Stimulated activated CD4-positive, alpha-beta T cell treated with anti-CD3 and anti-CD28 coated beads, Interleukin-15, amount 100 ng/mL, for 24 hours (primary cell): Measurements from ENCODE around the gene CFAP54.
"Not testable (repeated sequence)": the region's sequence is repeated elsewhere in the genome, so short reads cannot be mapped to it uniquely, and the experiment has no call there.

Experiments
- DNase-seq: peaks from one replicate; pipeline ENCODE4 v3.0.0-alpha.2; 2020

CFAP54 gene

DNA sequence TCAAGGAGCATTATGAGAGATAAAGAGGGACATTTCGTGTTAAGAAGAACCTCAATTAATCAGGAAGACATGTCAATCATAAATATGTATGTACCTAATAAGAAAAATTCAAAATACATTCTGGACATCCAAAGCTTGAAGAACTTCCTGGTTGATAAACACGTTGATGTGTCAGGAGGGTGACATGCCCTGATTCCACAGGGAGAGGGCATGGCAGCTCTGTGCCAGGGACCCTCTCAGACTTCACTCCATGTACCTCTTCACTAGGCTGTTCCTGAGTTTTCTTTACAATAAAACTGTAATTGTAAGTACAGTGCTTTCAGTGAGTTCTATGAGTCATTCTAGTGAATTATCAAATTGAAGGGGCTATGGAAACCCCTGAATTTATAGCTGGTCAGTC is 163.5 kb downstream of the CFAP54 start:
- no peak for DNase-seq

DNA sequence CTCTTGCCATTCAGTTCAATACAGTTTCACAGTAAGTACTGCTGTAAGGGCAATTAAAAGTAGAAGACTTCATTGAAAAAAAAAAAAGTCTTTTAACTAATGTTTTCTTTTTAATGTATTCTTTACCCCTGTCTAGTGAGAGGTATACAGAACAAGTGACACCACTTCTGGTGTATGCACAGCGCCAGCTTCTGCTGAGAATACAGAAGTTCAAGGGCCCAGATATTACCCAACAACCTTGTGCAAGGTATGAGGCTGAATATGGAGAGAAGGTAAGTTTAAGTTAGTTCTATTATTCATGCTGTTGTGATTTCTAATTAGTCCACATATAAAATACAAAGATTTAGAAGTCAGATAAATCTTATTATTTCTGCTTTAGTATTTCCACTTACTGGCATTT is 168.7 kb downstream of the CFAP54 start:
- DNase-seq = no peak

DNA sequence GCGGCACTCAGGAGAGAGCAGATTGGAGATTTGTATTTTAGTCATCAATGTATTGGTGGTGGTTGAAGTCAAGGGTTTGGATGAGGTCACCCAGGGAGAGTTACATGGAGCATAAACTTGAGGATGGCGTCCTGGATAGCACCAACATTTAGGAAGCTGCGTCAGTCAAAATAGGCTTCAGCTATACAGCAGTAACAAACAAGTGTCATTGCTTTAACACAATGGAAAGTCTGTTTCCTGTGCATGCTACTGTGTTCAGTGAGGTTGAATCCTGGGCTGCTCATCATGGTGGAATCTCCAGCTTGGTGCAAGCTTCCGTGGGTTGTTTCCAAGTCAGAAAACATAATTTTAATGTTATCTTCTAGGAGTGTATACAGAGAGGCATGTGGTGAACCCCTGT is 180.4 kb downstream of the CFAP54 start:
- no peak for DNase-seq

DNA sequence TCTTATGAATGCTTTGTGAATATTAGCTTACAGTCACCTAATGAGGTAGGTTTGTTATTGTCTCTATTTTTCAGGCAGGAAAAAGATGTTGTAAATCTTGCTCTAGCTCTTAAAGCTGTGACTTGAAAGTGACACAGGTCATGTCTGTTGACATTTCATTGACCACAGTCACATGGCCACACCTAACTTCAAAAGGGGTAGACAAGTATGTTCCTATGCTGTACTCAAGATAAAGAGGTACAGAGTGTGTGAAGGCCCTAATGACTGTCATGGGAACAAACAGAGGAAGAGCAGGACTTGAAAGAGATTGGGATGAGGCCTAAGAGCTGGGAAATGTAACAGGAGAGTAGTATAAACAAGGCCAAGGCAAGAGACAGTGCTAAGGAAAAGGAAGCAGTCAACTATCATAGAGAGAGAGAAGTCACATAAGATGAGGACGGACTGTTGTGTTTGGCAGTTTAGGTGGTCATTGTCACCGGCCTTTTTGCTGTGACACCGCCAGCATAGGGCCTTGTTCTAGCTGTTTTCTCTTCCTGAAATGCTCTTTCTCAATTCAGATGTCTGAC is 181.0 kb downstream of the CFAP54 start:
- DNase-seq = no peak

DNA sequence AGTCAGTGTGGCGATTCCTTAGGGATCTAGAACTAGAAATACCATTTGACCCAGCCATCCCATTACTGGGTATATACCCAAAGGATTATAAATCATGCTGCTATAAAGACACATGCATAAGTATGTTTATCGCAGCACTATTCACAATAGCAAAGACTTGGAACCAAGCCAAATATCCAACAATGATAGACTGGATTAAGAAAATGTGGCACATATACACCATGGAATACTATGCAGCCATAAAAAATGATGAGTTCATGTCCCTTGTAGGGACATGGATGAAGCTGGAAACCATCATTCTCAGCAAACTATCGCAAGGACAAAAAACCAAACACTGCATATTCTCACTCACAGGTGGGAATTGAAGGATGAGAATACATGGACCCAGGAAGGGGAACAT is 186.1 kb downstream of the CFAP54 start:
- DNase-seq = not testable (repeated sequence)

DNA sequence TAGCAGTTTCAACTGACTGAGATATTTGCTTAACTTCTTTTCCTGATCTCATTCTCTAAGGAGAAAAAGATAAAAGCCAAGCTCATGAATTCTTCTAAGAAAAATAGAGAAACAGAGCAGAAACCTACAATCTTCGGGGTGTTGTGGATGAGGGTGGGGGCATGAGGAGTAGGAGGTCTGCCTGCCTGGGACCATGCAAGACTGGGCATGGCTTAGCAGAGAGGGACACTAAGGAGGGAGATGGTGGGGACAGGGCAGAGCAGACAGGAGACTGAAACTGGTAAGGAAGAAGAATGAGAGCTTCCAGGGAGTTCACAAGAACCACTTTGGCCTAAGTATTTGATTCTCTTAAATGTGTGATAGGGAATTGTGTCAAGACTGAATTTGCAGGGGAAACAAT is 188.0 kb downstream of the CFAP54 start:
- no peak for DNase-seq

DNA sequence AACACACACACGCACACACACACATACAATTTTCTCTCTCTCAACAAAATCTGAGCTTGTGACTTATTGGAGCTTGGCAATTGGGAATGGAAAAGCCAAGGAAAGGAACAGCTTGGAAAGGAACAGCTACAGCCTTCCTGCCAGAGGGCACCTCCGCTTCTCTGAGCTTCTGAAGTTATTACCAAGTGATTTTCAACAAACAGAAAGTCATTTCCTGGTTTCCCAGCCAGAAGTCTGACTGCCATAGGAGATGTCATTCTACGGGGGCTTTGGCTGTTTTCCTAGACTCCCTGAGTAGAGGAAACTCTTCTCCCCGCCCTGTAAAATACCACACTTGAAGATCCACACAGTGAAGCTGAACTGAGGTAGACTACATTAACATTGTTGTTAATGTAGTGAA is 198.3 kb downstream of the CFAP54 start:
- no peak for DNase-seq

DNA sequence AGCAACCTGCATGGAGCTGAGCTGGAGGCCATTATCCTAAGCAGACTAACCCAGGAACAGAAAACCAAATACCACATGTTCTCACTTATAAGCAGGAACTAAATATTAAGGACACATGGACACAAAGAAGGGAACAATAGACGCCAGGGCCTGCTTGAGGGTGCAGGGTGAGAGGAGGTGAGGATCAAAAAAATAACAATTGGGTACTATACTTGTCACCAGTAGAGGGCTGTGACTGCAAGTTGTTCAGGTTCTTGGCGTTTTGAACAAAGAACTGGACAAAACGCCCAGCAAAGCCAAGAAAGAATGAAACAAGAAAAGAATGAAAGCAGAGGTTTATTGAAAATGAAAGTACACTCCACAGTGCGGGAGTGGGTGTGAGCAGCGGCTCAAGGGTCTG is 209.1 kb downstream of the CFAP54 start:
- DNase-seq = no peak

DNA sequence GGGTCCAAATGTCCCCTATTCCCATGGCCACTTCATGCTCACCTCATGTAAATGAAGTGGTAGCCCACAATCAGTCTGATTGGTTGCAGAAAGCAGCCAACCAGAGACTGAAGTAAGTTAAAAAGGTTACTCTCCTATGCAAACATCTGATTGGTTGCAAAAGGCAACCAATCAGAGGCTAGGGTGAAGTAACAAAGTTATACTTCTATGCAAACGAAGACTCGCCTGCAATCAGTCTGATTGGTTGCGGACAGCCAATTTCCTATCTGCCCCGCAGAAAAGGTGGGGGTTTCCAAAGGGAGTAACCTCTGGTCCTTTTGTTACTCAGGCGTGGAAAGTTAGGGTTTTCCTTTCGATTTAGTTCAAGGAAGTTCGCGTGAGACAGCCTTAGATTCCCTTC is 209.6 kb downstream of the CFAP54 start:
- DNase-seq = no peak

DNA sequence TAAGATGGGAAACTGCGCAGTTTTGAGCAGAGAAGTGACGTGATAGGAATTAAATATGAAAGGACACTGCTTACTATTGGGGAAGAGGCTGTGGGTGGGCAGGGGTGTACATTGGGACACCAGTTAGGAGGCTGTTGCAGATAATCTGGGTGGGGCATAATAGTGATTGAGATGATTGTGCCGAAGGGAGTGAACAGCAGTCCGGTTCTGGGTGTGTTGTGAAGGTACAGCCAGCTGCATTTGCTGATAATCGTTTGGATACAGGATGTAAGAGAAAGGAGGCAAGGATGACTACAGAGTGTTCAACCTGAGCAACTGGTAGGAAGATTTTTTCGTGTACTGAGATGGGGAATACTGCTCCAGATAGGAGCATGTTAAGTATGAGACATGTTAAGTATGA is 212.5 kb downstream of the CFAP54 start:
- no peak for DNase-seq

DNA sequence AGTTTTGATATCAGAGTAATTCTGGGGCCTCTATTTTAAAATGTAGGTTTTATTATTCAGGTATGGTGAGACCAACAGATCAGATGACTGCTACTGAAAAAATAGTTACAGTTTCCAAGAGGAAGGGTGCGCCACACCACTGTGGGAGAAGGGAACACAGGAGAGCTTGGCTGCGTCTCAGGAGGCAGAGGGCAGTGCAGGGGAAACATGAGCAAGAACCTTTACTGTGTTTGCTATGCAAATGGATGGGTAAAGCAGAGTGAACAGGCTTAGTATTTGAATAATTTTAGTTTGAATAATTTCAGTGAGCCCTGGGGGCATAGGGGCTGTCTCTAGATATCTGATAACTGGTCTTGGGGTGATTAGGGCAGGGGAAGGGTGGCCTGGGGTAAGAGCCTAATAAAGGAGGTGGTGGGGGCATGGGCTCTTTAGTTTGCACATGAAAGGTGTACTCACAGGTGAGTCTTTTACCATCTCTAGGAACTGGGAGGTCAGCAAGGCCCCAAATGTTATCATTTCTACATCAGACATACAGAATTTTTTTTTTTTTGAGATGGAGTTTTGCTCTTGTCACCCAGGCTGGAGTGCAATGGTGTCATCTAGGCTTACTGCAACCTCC is 220.9 kb downstream of the CFAP54 start:
- DNase-seq = no peak

DNA sequence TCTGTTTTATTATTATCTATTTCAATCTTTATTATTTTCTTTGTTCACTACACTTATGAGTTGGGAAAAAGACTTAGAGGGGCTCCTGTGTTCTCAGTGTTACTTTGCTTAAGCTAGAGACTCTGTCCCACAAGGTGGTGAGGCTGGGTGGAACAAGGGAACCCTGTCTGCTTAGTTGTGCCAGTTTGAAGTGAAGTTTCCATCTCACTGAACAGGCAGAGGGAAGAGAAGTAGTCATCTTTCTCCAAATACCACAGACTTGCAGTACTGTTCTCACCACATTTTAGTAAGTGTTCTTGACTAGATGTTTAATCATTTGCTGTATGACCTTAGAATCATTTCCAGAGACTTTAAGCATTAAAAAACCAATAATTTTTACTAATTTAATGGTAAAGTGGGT is 222.0 kb downstream of the CFAP54 start:
- DNase-seq = no peak

DNA sequence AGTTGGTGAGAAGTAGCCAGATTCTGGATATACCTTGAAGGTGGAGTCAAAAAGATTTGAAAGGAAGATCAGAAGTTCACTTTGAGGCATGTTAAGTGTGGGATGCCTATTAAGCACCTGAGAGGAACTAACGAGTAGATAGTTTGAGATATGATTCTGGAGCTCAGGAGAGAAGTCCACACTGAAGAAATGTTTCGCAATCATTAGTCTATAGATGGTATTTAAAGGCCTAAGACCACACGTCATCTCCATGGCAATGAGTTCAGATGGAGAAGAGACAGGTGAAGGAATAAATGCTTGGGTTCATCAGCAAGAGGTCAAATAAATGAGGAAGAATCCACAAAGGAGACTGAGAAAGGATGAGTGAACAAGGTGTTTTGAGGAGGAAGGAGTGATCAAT is 224.8 kb downstream of the CFAP54 start:
- DNase-seq = no peak

DNA sequence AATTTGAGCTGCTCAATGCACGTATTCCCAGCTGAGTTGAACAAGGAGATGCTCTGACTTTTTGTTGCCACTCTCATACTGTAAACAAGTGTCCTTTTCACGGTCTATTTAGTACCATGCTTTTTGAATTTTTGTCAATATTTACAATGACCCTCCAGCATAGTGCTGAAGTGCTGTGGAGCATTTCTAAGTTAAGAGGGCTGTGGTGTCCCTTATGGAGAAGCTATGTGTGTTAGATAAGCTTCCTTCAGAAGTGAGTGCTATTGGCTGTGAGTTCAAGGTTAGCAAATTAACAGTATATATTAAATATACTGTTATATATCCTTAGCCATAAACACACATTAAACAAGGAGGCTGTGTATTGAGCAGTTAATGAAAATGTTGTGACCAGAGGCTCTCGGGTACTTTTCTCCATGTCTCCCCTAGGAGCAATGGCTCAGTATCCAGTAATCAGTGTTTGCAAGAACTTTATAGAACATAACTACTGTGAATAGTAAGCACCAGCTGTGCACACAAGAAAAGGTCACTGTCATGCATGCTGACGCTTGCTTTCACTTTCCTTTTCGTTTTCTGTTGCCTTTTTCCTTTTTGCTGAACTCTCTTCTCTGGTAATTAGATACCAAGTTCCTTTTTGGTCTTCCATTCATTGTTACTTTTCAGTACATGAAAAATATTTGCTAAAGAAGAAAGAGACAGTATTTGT is 230.4 kb downstream of the CFAP54 start:
- DNase-seq = peak; percentile 27

DNA sequence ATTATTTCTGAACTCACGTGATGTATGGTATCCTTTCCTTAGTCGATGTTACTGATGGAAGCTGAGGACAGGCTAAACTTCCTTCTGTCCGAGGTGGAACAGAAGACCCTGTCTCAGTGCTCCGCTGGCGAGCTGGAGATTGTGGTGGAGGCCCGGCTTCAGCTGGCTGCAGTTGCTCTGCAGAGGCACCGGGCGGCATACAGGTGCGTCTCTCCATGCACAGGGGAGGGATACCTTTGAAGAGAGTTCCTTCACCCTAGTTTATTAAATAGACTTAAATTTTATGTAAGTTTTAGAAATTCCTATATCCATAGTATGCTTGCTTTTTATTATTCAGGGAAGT is 231.0 kb downstream of the CFAP54 start:
- DNase-seq = peak; percentile 32

DNA sequence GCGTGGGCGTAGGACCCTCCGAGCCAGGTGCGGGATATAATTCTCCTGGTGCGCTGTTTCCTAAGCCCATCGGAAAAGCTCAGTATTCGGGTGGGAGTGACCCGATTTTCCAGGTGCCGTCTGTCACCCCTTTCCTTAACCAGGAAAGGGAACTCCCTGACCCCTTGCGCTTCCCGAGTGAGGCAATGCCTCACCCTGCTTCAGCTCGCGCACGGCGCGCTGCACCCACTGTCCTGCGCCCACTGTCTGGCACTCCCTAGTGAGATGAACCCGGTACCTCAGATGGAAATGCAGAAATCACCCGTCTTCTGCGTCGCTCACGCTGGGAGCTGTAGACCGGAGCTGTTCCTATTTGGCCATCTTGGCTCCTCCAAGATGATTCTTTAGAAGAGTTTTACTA is 240.1 kb downstream of the CFAP54 start:
- DNase-seq = not testable (repeated sequence)

DNA sequence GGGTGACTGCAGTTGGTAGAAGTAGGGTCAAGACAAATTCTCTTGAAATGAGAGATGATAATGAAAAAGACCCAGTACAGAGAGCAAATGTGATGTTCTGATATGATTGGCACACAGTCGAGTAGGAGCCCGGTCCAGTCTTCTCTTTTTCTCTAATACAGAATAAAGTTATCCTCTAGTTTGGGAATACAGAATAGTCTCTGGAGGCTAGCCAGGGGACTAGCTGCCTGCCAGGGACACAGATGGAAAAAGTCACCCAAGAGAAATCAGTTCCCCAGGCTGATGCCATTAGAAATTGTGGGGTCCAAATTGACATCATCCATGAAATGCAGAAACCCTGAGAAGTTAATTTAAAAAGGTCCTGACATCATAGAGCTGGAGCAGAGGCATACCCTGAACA is 240.5 kb downstream of the CFAP54 start:
- no peak for DNase-seq

DNA sequence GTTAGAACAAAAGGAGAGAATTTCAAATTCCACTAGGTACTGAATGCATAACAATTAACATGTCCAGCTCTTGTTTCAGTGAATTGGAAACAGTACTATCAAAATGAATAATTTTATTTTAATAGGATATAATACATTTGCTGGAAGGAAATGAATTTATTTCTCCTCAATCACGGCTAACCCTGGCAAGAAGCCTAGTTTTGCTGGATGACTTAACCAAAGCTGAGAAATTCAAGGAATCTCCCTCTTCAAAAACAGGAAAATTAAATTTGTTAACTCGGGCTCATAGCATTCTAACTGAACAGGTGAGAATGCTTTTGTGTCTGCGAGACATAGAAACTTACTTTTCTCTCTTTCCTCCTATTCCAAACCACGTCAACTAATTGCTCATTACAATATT is 254.2 kb downstream of the CFAP54 start:
- DNase-seq = no peak

DNA sequence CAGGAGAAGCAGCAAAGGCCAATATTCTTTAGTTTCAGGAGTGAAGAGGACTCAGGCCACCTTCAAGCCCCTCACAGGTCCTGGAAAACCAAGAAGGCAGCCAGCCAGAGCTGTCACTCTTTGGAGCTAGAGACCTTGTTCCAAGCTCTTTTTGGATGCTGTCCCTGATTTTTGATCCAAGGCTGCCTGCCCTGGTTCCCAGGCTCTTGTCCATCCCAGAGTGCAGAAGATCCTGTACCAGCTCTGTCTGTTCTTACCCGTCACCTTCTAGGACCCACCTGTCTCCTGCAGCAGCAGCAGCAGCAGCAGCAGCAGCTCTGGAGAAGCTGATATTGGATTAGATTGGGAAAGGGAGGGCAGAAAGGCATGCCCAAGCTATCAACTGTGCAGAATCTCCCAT is 260.6 kb downstream of the CFAP54 start:
- DNase-seq = no peak

DNA sequence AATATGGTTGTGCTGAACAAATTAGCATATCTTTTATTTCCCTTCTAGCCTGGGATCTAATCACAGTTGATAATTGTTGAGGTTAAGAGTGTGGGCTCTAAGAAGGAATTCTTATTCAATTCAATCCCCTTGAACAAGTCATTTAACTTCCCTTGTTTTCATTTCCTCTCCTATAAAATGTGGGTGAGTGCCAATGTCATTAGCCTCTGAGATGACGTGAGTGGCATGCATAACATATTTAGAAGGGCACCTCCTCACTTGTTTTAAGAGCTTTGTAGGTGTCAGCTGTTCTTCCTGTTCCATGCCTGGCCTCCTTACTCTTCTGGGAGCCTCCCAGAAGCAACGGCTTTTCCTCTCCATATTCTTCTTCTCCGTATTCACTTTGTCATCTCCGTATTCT is 262.2 kb downstream of the CFAP54 start:
- DNase-seq = no peak

DNA sequence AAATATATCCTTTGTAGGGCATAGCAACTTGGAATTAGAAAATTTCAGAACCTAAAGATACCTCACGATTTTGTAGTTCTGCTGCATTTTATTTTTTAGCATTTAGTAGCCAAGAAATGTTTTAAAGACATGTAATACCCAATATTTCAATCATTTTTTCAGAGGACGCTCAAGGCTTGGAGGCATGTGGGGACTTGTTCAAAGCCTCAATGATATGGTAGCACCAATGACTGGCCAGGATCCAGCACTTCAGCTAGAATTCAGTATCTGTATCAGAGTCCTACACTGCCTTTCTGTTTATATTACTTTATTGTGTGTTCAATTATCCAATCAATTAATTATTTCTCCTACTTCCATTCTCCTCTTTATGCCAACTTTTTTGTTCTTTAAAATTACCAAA is 262.8 kb downstream of the CFAP54 start:
- no peak for DNase-seq

DNA sequence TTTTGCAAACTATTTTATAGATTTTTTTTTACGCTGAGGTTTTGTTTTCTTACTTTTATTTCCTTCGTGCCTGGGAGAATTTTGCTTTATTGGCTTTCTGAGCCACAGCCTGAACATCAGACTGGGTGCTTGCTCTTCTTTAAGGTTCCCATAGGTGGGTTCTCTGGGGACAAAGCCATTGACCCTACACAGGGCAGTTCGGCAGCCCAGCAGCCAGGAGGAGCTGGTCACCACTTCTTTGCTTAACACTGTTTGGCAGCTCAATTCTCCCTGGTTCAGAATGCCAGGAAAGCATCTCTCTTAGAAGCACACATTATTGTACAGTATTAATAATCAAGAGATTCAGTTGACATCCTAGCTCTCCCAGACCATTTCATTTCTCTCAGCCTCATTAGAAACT is 276.9 kb downstream of the CFAP54 start:
- no peak for DNase-seq

DNA sequence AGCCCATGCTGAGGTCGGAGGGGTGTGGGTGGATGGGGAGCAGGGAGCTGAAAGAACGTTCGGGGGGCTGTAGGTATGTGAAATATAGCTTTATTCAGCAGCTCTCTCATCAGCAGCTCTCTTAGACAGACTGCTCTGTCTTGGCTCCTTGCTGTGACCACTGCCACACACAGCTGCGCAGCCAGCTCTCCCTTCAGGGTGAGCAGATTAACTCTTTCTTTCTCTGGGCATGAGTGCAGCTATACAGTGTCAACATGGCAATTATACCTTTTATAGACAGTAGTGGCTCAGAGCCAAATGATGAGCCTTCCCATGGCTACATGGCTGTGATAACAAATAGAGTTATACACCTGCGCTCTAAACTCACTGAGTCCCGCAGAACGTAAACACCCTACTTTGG is 280.0 kb downstream of the CFAP54 start:
- DNase-seq = no peak

DNA sequence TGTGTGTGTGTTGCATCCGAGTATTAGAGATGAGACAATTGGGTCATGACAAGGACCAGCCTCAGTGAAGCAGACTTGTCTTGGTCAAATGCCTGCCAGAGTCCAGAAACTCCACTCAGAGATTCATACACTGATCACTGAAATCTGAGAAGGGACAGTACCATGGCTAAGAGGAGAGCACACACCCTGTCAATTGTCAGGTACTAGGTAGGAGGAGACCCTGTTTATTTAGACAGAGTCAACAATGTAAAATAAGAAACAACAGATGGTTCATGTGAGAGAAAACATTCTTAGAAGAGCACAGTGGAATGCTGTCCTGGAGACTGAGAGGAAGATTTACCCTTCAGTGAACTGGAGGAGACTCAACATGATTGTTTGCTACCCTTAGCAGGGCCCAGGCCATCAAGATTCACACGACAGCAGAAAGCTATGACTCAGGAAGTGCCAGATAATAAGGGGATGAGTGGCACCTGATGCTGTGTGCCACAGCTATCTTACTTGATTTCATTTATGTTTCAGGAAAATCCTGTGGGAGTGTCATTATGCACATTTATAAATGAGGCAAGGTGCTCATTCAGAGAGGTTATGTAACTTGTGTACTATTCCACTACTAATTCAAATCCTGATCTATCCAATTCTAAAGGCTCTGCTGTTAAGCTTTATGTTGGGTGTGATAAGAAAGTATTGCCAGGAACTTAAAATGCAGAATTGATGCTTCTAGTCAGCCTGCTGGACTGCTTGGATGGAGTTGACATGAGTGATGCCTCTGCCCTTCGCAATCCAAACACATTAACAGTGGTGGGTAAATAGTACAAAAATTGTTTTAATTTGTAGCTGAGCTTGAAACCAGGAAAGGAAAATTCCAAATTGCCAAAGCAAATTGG is 281.1 kb downstream of the CFAP54 start:
- DNase-seq = no peak
